ENCODE data around the gene UBXN6.

DNA sequence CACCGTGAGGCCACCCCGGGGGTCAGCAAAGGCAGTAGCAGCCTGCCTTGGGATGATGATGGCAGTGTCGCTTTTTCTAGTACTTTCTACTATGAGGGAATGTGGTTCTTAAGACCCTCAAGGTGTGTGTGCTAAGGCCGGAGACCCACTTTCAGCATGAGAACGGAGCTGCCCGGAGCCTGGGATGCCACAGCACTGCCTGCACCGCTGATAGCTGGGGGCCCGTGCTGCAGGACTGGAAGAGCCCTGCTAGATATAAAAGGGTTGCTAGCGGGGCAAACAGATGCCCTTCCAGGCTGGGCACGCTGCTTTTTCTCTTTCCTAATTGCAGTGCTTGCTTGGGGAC, 46.2 kb upstream of the UBXN6 start:
- no peak for TF ChIP-seq POLR2AphosphoS5 (IDR thresholded peaks at IDR 0.05; ENCODE audit: low read depth, low read length)
- TF ChIP-seq POLR2A (IDR thresholded peaks at IDR 0.05; ENCODE audit: low read depth, low read length) = no peak
- TF ChIP-seq TAF1 (IDR thresholded peaks at IDR 0.05; ENCODE audit: low read depth, low read length) = no peak
- no peak for TF ChIP-seq POU2F2 (IDR thresholded peaks at IDR 0.05; ENCODE audit: low read depth, low read length)
